Activated CD8-positive, alpha-beta T cell treated with anti-CD3 and anti-CD28 coated beads for 36 hours (primary cell): Measurements from ENCODE around the gene NDST4. TPM values are rescaled to one million over a fixed set of nuclear protein-coding genes. Genes with fewer than 3 reads are reported as not detected.

Source experiments
- ATAC-seq: fragments of 200-7000 bp; cut with Tn5 transposase; one replicate; pipeline ENCODE4 v1.10.0; 2021; ENCODE audit warnings: mild to moderate bottlenecking, moderate library complexity
- CTCF ChIA-PET: fragments of 350-600 bp; sonication (Branson Sonifier 250); formaldehyde crosslinking; loops from one replicate; lab custom pipeline; 2021; ENCODE audit warnings: antibody characterized with exemption; lab: Charles Lee
- POLR2A ChIA-PET: fragments of 350-600 bp; sonication (Branson Sonifier 250); formaldehyde crosslinking; loops from one replicate; lab custom pipeline; 2021; ENCODE audit warnings: antibody characterized with exemption; lab: Charles Lee
- DNase-seq: peaks from one replicate; pipeline ENCODE4 v3.0.0-alpha.2; 2020
- H3K27ac Mint-ChIP-seq: one replicate; pipeline ENCODE4 v1.8.0; 2021; ENCODE audit warnings: mild to moderate bottlenecking, mixed read lengths
- H3K27me3 Mint-ChIP-seq: one replicate; pipeline ENCODE4 v1.8.0; 2021; ENCODE audit warnings: mixed read lengths
- H3K36me3 Mint-ChIP-seq: one replicate; pipeline ENCODE4 v1.8.0; 2021; ENCODE audit warnings: low read depth, mixed read lengths
- H3K4me1 Mint-ChIP-seq: one replicate; pipeline ENCODE4 v1.8.0; 2021; ENCODE audit warnings: low read depth, mixed read lengths
- H3K4me3 Mint-ChIP-seq: one replicate; pipeline ENCODE4 v1.8.0; 2021; ENCODE audit warnings: mild to moderate bottlenecking, moderate library complexity, mixed read lengths
- H3K9me3 Mint-ChIP-seq: one replicate; pipeline ENCODE4 v1.8.0; 2021; ENCODE audit warnings: mixed read lengths
- CTCF ChIP-seq: fragments of 200-600 bp; IDR thresholded peaks from one replicate; pipeline ENCODE4 v1.8.0; 2022; ENCODE audit warnings: antibody characterized with exemption, mild to moderate bottlenecking
- intact Hi-C: fragments of 100-400 bp; cut with micrococcal nuclease; formaldehyde crosslinking; loops from one replicate; pipeline ENCODE4 v1.10.0; 2022
- total RNA-seq, 2 experiments: library from RNA; stranded (reverse); gene quantifications; one replicate each; pipeline ENCODE4 v1.2.3, GENCODE V29; 2021

Gene NDST4
- total RNA-seq, 2 experiments from 2014 or later = not detected

DNA sequence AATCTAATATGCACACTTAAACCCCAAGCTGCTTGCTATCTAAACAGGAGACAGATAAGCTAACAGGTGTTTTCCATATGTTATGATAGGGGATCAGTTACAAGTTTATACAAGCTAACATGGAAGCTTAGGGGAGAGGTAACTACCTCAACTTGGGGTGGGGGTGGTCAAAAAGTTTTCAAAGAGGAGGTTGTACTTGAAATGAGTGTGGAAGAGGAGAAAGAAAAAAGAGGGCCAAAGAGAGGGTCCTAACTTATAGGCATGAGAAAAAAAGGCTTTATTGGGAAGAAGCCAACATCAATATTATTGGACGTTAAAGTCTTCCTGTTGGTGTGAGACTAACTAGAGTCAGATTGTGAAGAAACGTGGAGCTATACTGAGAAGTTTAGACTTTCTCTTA is 205.9 kb downstream of the NDST4 start:
- H3K4me3 Mint-ChIP-seq = no peak overlapping the region
- ChIA-PET POLR2A (no interaction called here), CTCF (no interaction called here)
- no peaks in the 10 kb centered on the region for H3K27me3 Mint-ChIP-seq
- no peak overlapping the region for H3K27ac Mint-ChIP-seq
- no peak for DNase-seq
- no peaks in the 10 kb centered on the region for H3K4me1 Mint-ChIP-seq
- H3K36me3 Mint-ChIP-seq = no peaks in the 10 kb centered on the region
- no peaks in the 10 kb centered on the region for H3K9me3 Mint-ChIP-seq
- TF ChIP-seq CTCF = no peak
- no peak for ATAC-seq
- intact Hi-C loops = no loop called here

- no peak for TF ChIP-seq CTCF
- POLR2A ChIA-PET = no interaction called here
- CTCF ChIA-PET = no interaction called here
- no peak for ATAC-seq
- H3K9me3 Mint-ChIP-seq = no peaks in the 10 kb centered on the region
- no peaks in the 10 kb centered on the region for H3K27me3 Mint-ChIP-seq
- intact Hi-C loops = no loop called here
- no peak overlapping the region for H3K27ac Mint-ChIP-seq
- DNase-seq = no peak
- H3K36me3 Mint-ChIP-seq = no peaks in the 10 kb centered on the region
- no peaks in the 10 kb centered on the region for H3K4me1 Mint-ChIP-seq
- no peak overlapping the region for H3K4me3 Mint-ChIP-seq
These were observed 208.4 kb downstream of the NDST4 start for GRCh38 chr4:114905017-114905416.

DNA sequence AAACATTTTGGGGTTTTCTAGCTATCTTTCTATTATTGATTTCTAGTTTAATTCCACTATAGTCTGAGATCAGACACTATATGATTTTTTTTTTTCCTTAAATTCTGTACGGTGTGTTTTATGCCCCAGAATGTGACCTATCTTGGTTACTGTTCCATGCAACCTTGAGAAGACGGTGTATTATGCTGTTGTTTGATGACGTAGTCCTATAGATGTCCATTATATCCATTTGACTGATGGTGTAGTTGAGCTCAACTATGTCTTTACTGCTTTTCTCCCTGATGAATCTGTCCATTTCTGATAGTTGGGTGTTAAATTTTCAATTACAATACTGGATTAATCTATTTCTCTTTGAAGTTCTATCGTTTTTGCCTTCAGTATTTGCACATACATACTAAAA is 212.5 kb downstream of the NDST4 start:
- CTCF ChIA-PET = interaction anchor here (0.7 kb wide), 1 partner anchor 552 kb away, joined by 3 read pairs; no protein-coding TSS in a partner anchor
- DNase-seq (no peak), ATAC-seq (no peak)
- intact Hi-C loops = no loop called here
- H3K36me3 Mint-ChIP-seq = no peaks in the 10 kb centered on the region
- no peaks in the 10 kb centered on the region for H3K4me1 Mint-ChIP-seq
- H3K27ac Mint-ChIP-seq = no peak overlapping the region
- no peak for TF ChIP-seq CTCF
- H3K9me3 Mint-ChIP-seq = no peaks in the 10 kb centered on the region
- no peaks in the 10 kb centered on the region for H3K27me3 Mint-ChIP-seq
- H3K4me3 Mint-ChIP-seq = no peak overlapping the region
- POLR2A ChIA-PET = no interaction called here

DNA sequence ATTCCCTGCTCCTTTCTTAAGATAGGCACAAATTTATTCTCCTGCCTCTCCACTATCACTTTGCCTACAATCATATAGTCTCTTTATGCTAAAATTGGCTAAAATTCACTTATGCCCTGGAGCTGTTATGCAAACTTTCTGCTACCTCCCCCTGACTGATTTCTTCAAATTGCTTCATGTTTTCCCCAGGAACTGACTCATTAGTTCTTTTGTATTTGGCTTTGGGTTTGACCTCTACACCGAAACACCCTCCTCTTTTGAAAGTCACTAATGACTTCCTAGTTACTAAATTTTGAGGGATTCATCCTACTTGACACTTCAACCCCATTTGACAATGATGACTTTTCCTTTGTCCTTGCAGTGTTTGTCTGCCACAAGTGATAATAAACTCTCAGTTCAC is 222.6 kb downstream of the NDST4 start:
- no peak for ATAC-seq

GRCh38 chr4:114886761-114887160 is 226.7 kb downstream of the NDST4 start:
- H3K36me3 Mint-ChIP-seq = no peaks in the 10 kb centered on the region
- intact Hi-C loops = no loop called here
- DNase-seq (no peak), ATAC-seq (no peak)
- H3K9me3 Mint-ChIP-seq = no peaks in the 10 kb centered on the region
- no peak overlapping the region for H3K4me3 Mint-ChIP-seq
- CTCF ChIA-PET = no interaction called here
- H3K27ac Mint-ChIP-seq = no peak overlapping the region
- no peaks in the 10 kb centered on the region for H3K4me1 Mint-ChIP-seq
- no peaks in the 10 kb centered on the region for H3K27me3 Mint-ChIP-seq
- POLR2A ChIA-PET = no interaction called here
- no peak for TF ChIP-seq CTCF

More for the DNA sequence above, 222.6 kb downstream of the NDST4 start:
- H3K27ac Mint-ChIP-seq = no peak overlapping the region
- CTCF ChIA-PET = no interaction called here
- DNase-seq = no peak
- no peaks in the 10 kb centered on the region for H3K36me3 Mint-ChIP-seq
- POLR2A ChIA-PET = no interaction called here
- no peaks in the 10 kb centered on the region for H3K27me3 Mint-ChIP-seq
- intact Hi-C loops = no loop called here
- no peaks in the 10 kb centered on the region for H3K4me1 Mint-ChIP-seq
- no peak overlapping the region for H3K4me3 Mint-ChIP-seq
- no peaks in the 10 kb centered on the region for H3K9me3 Mint-ChIP-seq
- no peak for TF ChIP-seq CTCF
